Erythroblast (primary cell): ENCODE data around the gene CARD10.
A peak's percentile ranks its signal among the peaks of the same experiment; 100 is the strongest.

ENCODE experiments used
- DNase-seq, 2 experiments: peaks; one replicate each; lab custom pipeline; 2025; lab: John Stamatoyannopoulos, UW
- GATA1 ChIP-seq: IDR thresholded peaks from 2 replicates; pipeline ENCODE4 v1.6.1; 2011; ENCODE audit warnings: low read depth, mild to moderate bottlenecking, control low read depth, low read length, moderate library complexity
- POLR2A ChIP-seq: IDR thresholded peaks from 2 replicates; pipeline ENCODE4 v1.6.1; 2011; ENCODE audit warnings: mild to moderate bottlenecking, low read length

The CARD10 gene, protein sequence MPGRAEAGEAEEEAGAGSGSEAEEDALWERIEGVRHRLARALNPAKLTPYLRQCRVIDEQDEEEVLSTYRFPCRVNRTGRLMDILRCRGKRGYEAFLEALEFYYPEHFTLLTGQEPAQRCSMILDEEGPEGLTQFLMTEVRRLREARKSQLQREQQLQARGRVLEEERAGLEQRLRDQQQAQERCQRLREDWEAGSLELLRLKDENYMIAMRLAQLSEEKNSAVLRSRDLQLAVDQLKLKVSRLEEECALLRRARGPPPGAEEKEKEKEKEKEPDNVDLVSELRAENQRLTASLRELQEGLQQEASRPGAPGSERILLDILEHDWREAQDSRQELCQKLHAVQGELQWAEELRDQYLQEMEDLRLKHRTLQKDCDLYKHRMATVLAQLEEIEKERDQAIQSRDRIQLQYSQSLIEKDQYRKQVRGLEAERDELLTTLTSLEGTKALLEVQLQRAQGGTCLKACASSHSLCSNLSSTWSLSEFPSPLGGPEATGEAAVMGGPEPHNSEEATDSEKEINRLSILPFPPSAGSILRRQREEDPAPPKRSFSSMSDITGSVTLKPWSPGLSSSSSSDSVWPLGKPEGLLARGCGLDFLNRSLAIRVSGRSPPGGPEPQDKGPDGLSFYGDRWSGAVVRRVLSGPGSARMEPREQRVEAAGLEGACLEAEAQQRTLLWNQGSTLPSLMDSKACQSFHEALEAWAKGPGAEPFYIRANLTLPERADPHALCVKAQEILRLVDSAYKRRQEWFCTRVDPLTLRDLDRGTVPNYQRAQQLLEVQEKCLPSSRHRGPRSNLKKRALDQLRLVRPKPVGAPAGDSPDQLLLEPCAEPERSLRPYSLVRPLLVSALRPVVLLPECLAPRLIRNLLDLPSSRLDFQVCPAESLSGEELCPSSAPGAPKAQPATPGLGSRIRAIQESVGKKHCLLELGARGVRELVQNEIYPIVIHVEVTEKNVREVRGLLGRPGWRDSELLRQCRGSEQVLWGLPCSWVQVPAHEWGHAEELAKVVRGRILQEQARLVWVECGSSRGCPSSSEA

DNA sequence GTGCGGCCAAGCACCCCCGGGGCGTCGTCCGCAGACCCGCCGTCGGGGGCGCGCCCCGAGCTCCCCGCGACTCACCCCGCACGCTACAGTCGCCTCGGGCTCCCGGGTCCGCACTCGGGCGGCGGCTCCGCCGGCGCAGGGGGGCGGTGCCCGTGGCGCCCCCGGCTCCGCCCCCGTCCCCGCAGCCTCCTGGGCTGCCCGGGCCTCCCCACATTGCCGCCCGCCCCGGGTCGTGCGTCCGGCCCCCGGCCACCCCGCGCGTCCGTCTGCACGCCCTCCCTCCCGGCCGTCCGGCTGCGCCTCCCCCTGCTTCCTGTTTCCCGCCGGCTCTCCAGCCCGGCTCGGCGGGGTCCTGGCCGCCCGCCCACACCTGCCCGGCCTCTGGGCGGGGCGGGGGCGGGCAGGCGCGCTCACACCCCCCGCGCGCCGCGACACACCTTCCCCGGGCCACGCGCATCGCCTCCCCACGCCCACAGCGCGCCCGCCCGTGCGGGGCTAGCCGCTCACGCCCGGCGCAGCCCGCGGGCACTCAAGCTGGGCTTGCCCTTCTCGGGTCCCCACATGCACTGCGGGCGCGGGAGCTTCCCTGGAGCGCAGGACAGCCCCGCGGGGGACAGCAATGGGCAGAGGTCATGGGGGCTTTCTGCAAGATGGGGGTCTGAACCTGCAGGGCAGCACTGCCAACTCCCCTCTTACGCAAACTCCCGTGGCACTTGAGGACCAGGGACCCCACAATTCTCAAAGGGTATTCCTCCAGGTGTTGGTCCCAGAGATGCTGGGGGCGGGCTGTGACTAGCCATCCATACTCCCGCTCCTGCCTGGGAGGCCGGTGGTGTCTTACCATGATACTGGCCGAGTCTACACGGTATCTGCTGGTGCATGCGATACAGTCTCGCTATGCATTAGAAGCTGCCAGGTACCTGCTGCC is at the start of gene CARD10:
TSS of gene CARD10 (minus strand) at position 148 of the 928 bp plus-strand sequence. CDS start 215 bp downstream, outside the sequence.
- no peak for TF ChIP-seq POLR2A
- no peak for TF ChIP-seq GATA1
- DNase-seq = no peak

DNA sequence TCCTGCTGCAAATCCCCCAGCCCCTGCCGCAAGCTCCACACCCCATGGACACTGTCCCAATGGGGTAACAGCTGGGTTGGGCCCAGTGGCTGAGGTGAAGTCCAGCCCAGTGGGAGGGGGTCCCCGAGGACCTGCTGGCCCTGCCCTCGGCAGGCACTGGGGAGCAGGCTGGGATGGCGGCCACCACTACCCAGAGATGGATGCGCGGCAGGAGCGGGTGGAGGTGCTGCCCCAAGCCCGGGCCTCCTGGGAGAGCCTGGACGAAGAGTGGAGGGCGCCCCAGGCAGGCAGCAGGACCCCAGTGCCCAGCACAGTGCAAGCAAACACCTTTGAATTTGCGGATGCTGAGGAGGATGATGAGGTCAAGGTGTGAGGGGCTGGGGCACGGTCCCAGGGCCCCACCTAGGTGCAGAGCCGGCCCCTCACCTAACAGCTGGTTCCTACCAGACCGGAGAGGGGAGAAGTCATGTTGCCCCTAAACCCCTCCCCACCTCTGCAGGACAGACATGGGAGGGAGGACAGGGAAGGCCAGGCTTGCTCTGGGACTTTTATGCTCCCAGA is 49.3 kb upstream of the CARD10 start:
- no peak for TF ChIP-seq POLR2A
- TF ChIP-seq GATA1 = no peak
- DNase-seq = no peak

DNA sequence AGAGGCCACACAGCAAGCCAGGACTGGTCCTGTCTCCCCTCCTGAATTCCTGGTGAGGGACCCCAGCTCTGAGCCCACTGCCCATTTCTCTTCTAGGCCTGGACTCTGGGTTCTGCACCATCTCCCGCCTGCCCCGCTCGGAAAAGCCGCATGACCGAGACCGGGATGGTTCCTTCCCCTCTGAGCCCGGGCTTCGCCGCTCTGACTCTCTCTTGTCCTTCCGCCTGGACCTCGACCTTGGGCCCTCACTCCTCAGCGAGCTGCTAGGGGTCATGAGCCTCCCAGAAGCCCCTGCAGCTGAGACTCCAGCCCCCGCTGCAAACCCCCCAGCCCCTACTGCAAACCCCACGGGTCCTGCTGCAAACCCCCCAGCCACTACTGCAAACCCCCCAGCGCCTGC is 48.8 kb upstream of the CARD10 start:
- no peak for TF ChIP-seq POLR2A
- TF ChIP-seq GATA1 = no peak
- DNase-seq = no peak

DNA sequence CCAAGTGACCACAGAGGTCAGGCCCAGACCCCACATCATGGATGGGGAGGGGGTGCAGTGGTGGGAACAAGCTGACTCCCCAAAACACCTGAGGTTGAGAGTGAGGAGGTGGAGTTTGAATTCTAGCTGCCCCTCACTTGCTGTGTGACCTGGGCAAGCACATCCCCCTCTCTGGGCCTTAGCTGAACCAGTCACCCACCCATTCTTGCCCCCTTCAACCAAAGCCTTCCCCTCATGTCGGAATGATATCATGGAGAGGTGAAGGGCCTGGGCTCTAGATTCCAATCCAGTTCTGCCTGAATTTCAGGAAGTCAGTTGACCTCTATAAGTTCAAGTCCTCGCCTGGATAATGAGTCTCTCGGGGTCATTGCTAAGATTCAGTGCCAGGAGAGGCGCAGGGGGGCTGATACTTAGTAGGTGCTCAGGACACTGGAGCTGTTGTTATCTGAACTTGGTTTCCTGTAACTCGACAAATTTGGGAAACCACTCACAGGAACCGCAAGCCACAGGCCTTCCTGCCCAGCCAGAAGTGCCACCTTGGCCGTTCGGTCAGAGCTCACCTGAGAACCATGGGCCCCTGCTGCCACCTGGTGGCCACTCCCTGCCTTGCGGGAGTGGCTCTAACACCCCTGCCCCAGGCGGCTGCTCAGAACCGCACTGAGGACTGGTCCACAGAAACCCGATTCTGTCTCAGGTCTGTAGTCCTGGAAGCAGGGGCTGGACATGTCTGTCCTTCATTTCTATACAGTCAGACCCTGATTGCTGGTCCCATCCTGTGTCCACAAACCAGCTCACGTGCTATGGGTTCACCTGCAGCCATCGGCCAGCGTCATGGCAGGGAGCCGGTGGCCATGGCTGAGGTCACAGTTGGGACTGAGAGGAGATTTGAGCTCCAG is 47.9 kb upstream of the CARD10 start:
- TF ChIP-seq GATA1 = no peak
- no peak for TF ChIP-seq POLR2A

DNA sequence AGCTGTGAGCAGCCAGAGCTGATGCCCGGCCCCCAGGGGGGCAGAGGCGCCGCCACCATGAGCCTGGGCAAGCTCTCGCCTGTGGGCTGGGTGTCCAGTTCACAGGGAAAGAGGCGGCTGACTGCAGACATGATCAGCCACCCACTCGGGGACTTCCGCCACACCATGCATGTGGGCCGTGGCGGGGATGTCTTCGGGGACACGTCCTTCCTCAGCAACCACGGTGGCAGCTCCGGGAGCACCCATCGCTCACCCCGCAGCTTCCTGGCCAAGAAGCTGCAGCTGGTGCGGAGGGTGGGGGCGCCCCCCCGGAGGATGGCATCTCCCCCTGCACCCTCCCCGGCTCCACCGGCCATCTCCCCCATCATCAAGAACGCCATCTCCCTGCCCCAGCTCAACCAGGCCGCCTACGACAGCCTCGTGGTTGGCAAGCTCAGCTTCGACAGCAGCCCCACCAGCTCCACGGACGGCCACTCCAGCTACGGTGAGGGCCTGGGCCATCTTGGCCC is 47.2 kb upstream of the CARD10 start:
- TF ChIP-seq GATA1 = no peak
- TF ChIP-seq POLR2A = no peak
- DNase-seq = no peak

More for the DNA sequence above, 47.9 kb upstream of the CARD10 start:
- DNase-seq = peak; percentile 62 to 84

DNA sequence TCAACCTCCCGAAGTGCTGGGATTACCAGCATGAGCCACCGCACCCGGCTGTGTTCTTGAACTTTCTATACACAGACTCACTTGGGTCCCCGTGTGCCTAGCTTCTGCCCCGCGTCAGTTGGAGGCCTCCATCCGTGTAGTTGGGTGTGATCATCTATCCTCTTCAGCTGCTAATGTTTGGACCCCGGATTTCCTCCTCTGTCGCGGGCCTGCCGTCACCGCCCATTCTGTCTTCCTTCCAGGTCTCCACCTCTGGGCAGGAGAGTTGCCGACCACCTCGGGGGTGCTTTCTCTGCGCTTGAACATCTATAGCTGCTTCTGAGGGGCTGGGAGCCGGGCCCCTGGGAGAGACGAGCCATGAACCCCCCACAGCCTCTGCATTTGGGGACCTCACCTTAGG is 46.6 kb upstream of the CARD10 start:
- TF ChIP-seq POLR2A = no peak
- no peak for TF ChIP-seq GATA1

DNA sequence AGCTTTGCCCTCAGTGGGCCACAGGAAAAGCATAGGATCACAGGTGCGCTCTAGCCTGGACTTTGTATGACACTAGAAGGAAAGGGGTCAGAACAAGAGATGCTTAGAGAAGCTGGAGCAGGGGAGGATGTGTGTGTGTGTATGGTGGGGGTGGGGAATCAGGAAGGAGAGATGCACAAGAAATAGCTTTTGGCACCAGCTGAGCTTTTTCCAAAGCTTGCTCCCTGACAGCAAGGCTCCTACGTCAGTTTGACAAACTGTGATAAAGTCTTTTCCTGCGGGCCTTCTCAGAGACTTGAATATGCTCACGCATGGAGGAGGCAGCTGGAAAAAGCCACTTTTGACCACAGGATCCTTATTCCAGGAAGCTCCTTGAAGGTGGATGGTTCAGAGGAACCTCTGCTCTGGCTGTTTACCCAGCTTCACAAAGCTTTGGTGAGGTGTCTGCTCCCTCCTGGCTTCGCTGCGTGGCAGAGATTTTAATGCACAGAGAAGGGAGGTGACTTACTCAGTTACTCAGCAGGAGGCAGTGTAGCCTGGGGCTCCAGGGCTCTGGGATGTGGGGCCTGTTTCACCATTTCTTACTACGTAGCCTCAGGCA is 45.0 kb upstream of the CARD10 start:
- no peak for DNase-seq
- TF ChIP-seq POLR2A = no peak
- no peak for TF ChIP-seq GATA1

More for the DNA sequence above, 46.6 kb upstream of the CARD10 start:
- DNase-seq = no peak

DNA sequence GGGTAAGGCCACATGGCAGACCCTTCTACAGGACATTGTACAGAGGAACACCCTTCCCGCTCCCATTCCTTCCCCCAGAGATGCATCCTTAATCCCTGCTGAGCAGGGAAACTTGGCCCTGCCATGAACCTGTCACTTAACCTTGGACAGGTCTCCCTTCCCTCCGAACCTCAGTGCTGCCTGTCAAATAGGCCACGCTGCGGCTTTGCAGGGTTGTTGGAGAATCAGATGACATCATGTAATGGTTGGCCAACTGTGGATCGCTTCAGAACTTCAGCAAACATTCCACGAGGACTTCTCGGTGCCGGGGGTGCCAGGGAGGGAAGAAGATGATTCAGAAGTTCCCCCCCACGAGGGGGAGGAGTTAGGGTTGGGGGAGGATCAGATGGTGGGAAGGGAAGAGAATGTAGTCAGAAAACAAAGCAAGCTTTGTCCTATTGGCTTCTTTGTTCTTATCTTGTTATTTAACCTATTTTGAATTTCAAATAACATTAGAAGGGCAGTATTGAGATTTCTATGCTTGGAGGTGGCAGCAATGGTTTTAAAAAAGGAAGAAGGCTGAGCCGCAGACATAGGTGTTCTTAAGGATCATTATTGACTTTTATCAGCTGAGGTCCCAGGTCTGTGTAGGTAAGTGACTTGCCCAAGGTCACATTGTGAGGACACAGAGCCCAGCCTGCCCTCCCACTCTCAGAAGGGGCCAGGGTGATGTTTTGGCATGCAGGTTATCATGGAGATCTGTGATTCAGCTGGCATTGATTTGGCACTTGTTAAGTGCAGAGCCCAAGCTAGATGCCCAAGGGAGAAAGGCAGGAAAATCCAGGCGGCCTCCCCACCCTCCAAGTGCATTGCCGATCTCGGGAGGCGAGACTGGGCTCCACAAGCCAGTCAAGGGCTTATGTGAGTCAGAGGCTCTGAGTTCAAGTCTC is 44.2 kb upstream of the CARD10 start:
- TF ChIP-seq POLR2A (no peak), GATA1 (no peak)
- DNase-seq = no peak

DNA sequence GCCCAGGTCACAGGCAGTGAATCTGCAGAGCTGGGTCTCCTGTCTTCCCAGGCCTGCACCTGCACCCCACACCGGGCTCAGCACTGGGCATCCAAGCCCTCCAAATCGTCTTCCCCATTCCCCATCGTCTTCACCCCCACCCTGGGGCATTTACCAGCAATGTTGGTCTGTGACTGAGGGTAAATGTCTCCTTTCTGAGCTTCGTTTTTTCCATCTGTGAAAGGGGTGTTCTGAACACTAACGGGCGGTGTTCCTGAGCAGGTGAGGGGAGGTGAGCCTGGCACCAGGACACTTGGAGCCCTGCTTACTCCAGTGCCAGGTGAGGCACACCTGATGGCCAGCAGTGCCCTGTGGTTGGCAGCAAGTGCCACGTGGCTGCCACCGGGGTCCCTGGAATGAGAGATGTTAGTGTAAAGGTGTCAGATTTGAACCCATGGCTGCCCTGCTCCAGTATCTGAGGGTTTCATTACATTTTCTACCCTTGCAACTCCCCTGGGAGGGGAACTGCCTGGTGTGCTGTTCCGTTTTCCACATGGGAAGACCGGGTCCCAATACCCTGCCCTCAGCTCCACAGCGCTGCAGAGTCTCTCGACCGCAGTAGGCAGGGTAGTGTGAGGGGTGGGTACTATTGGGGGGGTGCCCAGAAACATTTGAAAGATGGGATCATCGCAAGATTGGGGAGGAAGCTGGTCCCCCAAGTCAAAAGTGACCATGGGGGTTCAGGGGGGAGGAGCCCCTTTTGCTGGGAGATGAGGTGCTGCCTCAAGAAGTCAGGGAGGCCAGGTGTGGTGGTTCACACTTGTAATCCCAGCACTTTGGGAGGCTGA is 43.0 kb upstream of the CARD10 start:
- no peak for DNase-seq
- TF ChIP-seq GATA1 = no peak
- TF ChIP-seq POLR2A = no peak

DNA sequence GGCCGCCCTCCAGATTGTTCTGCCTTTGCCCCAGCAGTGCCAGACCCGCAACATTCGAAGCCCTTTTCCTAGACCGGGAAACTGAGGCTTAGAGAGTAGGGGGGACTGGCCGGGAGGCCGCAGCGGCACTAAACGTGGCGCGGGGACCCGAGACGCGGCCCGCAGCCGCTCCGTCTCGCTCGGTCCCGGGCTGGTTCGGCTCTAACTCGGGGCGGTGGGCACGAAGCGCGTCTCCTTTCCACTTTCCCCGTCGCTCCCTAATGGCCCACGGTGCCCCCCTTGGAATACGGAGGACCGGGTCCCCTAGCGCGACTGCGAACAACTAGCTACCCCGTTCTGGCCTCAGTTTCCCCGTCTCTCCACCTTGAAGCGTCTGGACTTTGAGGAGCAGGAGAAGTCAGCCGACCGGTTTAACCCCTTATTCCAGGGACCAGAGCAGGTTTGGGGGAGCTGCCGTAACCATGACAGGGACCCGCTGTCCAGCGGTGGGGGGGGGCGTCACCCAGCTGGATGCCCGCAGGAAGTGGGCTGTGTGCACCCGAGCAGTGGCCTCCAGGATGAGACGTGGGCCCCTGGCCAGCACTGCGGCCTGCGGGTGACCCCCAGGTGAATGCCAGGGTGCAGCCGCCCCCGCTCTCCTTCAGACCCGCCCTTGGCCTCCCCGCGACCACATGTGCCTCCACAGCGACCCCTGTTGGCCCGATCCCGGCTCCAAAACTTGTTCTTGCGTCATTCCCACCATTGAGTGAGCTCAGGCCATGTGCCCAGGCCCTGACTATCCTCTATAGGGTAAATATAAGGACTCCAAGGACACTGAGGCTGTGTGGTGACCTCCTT is 42.2 kb upstream of the CARD10 start:
- no peak for TF ChIP-seq GATA1
- TF ChIP-seq POLR2A = no peak
- peak; percentile 77 to 86 for DNase-seq
